NAMALWA (cell line): ENCODE data around the gene ZNF722.
"Not testable (repeated sequence)": the region's sequence is repeated elsewhere in the genome, so short reads cannot be mapped to it uniquely, and the experiment has no call there.

Source experiments
- DNase-seq: peaks from one replicate; pipeline ENCODE4 v3.0.0-alpha.2; 2015; ENCODE audit warnings: low spot score

ZNF722 gene

DNA sequence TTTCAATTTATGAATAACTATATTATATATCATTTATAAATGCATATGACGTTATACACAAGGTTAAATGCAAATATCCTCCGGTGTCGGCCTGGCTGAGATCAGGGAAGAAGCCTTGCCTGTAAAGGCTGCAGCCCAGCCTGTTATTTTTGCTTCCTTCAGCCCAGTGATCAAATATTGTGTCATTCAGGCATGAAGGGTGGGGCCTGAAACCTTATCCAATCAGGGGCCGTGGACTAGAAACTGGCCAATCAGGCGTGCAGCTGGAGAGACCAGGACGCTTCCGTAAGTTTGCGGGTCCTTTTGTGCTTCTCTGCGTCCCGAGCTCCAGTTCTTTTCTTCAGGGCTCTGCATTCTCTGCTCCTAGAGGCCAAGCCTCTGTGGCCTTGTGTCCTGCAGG is at the start of gene ZNF722:
TSS of gene ZNF722 (plus strand) at position 301 of the 400 bp plus-strand sequence. CDS start 113 bp downstream, outside the sequence.
- no peak for DNase-seq

GRCh38 chr7:63953181-63953580 is 45.5 kb upstream of the ZNF722 start:
- no peak for DNase-seq

GRCh38 chr7:63968629-63969028 is 30.0 kb upstream of the ZNF722 start:
- DNase-seq = no peak

DNA sequence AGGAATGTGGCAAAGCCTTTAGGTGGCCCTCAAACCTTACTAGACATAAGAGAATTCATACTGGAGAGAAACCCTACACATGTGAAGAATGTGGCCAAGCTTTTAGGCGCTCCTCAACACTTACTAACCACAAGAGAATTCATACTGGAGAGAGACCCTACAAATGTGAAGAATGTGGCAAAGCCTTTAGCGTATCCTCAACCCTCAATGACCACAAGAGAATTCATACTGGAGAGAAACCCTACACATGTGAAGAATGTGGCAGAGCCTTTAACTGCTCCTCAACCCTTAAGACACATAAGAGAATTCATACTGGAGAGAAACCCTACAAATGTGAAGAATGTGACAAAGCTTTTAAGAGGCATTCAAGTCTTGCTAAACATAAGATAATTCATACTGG is 16.8 kb downstream of the ZNF722 start:
- DNase-seq = not testable (repeated sequence)

- no peak for DNase-seq
Measured at GRCh38 chr7:64035388-64035787, 36.7 kb downstream of the ZNF722 start.

DNA sequence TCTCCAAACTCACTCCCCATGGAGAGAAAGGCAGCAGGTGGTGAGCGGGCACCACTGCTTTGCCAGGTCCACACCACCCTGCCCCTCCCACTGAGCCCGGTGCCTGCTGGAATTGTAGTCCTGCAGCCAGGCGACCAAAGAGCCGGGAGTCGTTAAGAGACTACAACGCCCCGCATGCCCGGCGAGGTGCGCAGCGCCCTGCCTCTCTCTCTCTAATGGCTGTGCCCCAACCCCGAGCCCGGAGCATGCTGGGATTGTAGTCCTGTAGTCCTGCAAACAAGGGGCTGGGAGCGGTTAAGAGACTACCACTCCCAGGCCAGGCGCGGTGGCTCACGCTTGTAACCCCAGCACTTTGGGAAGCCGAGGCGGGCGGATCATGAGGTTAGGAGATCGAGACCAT is 38.4 kb downstream of the ZNF722 start:
- no peak for DNase-seq

DNA sequence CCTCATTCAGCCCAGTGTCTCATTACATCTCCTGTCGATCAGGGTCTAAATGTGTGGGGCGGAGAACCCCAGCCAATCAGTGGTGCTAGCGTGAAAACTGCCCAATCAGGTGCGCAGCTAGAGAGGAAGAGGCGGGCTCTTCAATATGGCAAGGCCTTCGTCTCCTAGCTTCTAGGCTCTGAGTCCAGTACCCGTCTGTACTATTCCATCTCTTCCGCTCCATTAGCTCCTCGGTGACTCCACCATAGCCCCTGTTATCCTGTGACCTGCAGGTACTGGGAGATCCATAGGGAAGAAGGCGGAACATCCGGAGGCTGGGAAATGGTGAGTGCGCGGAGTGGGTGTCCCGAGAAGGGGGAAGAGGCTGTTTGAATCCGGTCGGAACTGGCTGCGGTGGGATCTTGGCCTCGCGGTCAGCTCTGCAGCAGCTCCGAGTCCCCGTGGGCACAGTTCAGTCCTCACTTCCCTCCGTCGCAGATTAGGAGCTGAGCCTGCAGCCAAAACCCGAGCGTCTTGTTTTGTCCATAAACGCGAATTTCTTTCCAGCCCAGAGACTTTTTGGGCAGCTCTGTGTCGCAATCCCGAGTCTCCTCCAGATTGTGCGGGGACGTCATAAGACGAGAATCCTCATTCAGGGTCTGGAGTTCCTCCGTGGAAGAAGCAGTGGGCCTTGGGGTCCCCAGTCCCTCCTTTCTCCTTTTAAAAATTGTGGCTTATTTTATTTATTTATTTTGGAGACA is 46.8 kb downstream of the ZNF722 start, which contains the start of gene ZNF727:
TSS of gene ZNF727 (plus strand) at position 134 of the 740 bp plus-strand sequence. CDS start at position 322, 188 bp downstream.
- DNase-seq = no peak

GRCh38 chr7:64046041-64046389 is 47.4 kb downstream of the ZNF722 start:
- DNase-seq = no peak
